SK-N-SH (cell line): ENCODE results near the gene TMSB10. TPM values are rescaled to one million over a fixed set of nuclear protein-coding genes. Genes with fewer than 3 reads are reported as not detected.

Source experiments
- CTCF ChIA-PET: fragments of 300-600, 350-600 bp; formaldehyde crosslinking; extraction: SDS; loops from one replicate; lab custom pipeline; 2021; lab: Yijun Ruan, JAX
- POLR2A ChIA-PET: fragments of 350-600 bp; sonication (Branson Sonifier 250); formaldehyde crosslinking; extraction: SDS; loops from one replicate; lab custom pipeline; 2020; ENCODE audit warnings: antibody characterized with exemption, inconsistent platforms; lab: Yijun Ruan, JAX
- DNase-seq: peaks from one replicate; pipeline ENCODE4 v3.0.0; 2012
- H2AFZ ChIP-seq: fragments of 200-600 bp; sonication (generic); 2 replicates; pipeline ENCODE4 v1.8.1; 2016; ENCODE audit warnings: antibody characterized with exemption, mild to moderate bottlenecking, low read depth
- H3F3A ChIP-seq: fragments of 200-600 bp; sonication (generic); replicated peaks from 2 replicates; pipeline ENCODE3; 2016; ENCODE audit warnings: antibody characterized with exemption, mild to moderate bottlenecking; ENCODE audit not compliant: insufficient read depth
- H3K27ac ChIP-seq, 2 experiments: fragments of 200-500 bp in 1 of 2; fragments of 200-600 bp in 1 of 2; sonication (Bioruptor generic) in 1 of 2; sonication (generic), shearing (Covaris generic) in 1 of 2; 2 replicates each; pipeline versions ENCODE4 v1.5.1 to v1.6.1; 2014 to 2016; ENCODE audit warnings: low read depth in 2 of 2, inconsistent platforms in 1 of 2, low read length in 1 of 2, mild to moderate bottlenecking in 1 of 2, mixed read lengths in 1 of 2
- H3K27me3 ChIP-seq: fragments of 200-600 bp; sonication (generic), shearing (Covaris generic); 2 replicates; pipeline ENCODE4 v1.6.1; 2016; ENCODE audit warnings: mixed run types; ENCODE audit not compliant: insufficient read depth
- H3K36me3 ChIP-seq, 2 experiments: fragments of 200-500 bp in 1 of 2; fragments of 200-600 bp in 1 of 2; sonication (Bioruptor generic) in 1 of 2; sonication (generic) in 1 of 2; replicated peaks in 1 of 2; 2 replicates each; pipeline versions ENCODE3 to v1.5.1; 2014 to 2016; ENCODE audit warnings: low read length in 1 of 2, mild to moderate bottlenecking in 1 of 2; ENCODE audit not compliant: insufficient read depth in 2 of 2, control insufficient read depth in 1 of 2
- H3K4me1 ChIP-seq, 2 experiments: fragments of 200-500 bp in 1 of 2; fragments of 200-600 bp in 1 of 2; sonication (Bioruptor generic) in 1 of 2; sonication (generic), shearing (Covaris generic) in 1 of 2; 2 replicates each; pipeline versions ENCODE4 v1.5.1 to v1.6.1; 2014 to 2016; ENCODE audit warnings: low read depth in 1 of 2, low read length in 1 of 2, mixed run types in 1 of 2; ENCODE audit not compliant: insufficient read depth in 2 of 2, control insufficient read depth in 1 of 2
- H3K4me2 ChIP-seq: fragments of 200-600 bp; sonication (generic), shearing (Covaris generic); 2 replicates; pipeline ENCODE4 v1.6.1; 2017; ENCODE audit warnings: mixed run types
- H3K4me3 ChIP-seq, 2 experiments: fragments of 200-500 bp in 1 of 2; fragments of 200-600 bp in 1 of 2; sonication (Bioruptor generic) in 1 of 2; sonication (generic), shearing (Covaris generic) in 1 of 2; 2 replicates each; pipeline versions ENCODE4 v1.5.1 to v1.8.1; 2014 to 2016; ENCODE audit warnings: low read depth in 2 of 2, inconsistent platforms in 1 of 2, low read length in 1 of 2, mild to moderate bottlenecking in 1 of 2, mixed read lengths in 1 of 2, moderate library complexity in 1 of 2
- H3K79me2 ChIP-seq: fragments of 200-600 bp; sonication (generic); 2 replicates; pipeline ENCODE4 v1.8.1; 2017; ENCODE audit warnings: mild to moderate bottlenecking; ENCODE audit not compliant: insufficient read depth
- H3K9ac ChIP-seq: fragments of 200-600 bp; sonication (generic); 2 replicates; pipeline ENCODE4 v1.6.1; 2017; ENCODE audit warnings: mixed run types
- H3K9me2 ChIP-seq: fragments of 200-600 bp; sonication (generic); 2 replicates; pipeline ENCODE4 v1.6.1; 2017; ENCODE audit warnings: mixed run types
- H3K9me3 ChIP-seq: fragments of 200-600 bp; sonication (generic); 2 replicates; pipeline ENCODE4 v1.6.1; 2017; ENCODE audit warnings: mixed run types, mild to moderate bottlenecking, moderate library complexity
- H4K20me1 ChIP-seq: fragments of 200-600 bp; sonication (generic); 2 replicates; pipeline ENCODE4 v1.6.1; 2017; ENCODE audit warnings: mild to moderate bottlenecking, mixed run types; ENCODE audit not compliant: insufficient read depth
- CHD2 ChIP-seq: fragments of 150-350 bp; IDR thresholded peaks from 2 replicates; pipeline ENCODE4 v1.6.1; 2018; ENCODE audit warnings: low read length; ENCODE audit not compliant: partially characterized antibody
- ELF1 ChIP-seq: IDR thresholded peaks from 2 replicates; pipeline ENCODE4 v1.4.0; 2012
- EP300 ChIP-seq, 2 experiments: IDR thresholded peaks; 2 replicates each; pipeline versions ENCODE4 v1.4.0 to v1.6.1; 2012; ENCODE audit warnings: borderline replicate concordance in 1 of 2, low read depth in 1 of 2, low read length in 1 of 2
- EZH2phosphoT487 ChIP-seq: fragments of 200-600 bp; sonication (generic); IDR thresholded peaks from 2 replicates; pipeline ENCODE4 v1.6.1; 2017; ENCODE audit warnings: low read depth, mixed run types, mild to moderate bottlenecking, antibody characterized with exemption, moderate library complexity, borderline replicate concordance
- FOXM1 ChIP-seq: IDR thresholded peaks from 2 replicates; pipeline ENCODE4 v1.4.0; 2012; ENCODE audit warnings: low read depth, mild to moderate bottlenecking
- GABPA ChIP-seq: IDR thresholded peaks from 2 replicates; pipeline ENCODE4 v1.4.0; 2012; ENCODE audit warnings: low read depth, mild to moderate bottlenecking
- GATA2 ChIP-seq: sonication (generic); formaldehyde crosslinking; IDR thresholded peaks from 2 replicates; pipeline ENCODE4 v1.5.0; 2020; ENCODE audit warnings: mild to moderate bottlenecking, missing genetic modification reagents
- MXI1 ChIP-seq: IDR thresholded peaks from 2 replicates; pipeline ENCODE4 v1.6.1; 2012; ENCODE audit warnings: mild to moderate bottlenecking, low read depth, low read length, improper control_type of control experiment
- NRF1 ChIP-seq: IDR thresholded peaks from 2 replicates; pipeline ENCODE4 v1.6.1; 2012; ENCODE audit warnings: low read depth, mild to moderate bottlenecking, low read length
- RAD21 ChIP-seq: IDR thresholded peaks from 2 replicates; pipeline ENCODE4 v1.6.1; 2012; ENCODE audit warnings: mild to moderate bottlenecking, low read length
- SIN3A ChIP-seq: IDR thresholded peaks from 2 replicates; pipeline ENCODE4 v1.6.1; 2012; ENCODE audit warnings: low read depth, mild to moderate bottlenecking, low read length, moderate library complexity, borderline replicate concordance
- SMC3 ChIP-seq: IDR thresholded peaks from 2 replicates; pipeline ENCODE4 v1.6.1; 2012; ENCODE audit warnings: low read depth, low read length, improper control_type of control experiment
- WGBS: methylation state at CpG from one replicate; pipeline ENCODE4 v1.1.6; 2017; ENCODE audit warnings: low lambda C conversion rate; 5-methylcytosine and 5-hydroxymethylcytosine counted together
- polyA plus RNA-seq, 3 experiments: library from polyadenylated mRNA; depleted of rRNA; stranded (reverse); fragments of >200 nt; gene quantifications; 2 replicates each; pipeline ENCODE4 v1.2.3, GENCODE V29; 2012
- TF ChIP-seq, protein P1 (sequence below): IDR thresholded peaks from 2 replicates; pipeline ENCODE4; 2012
- TF ChIP-seq, protein P2 (sequence below): IDR thresholded peaks from 2 replicates; pipeline ENCODE4 v1.4.0; 2012; ENCODE audit warnings: low read depth, borderline replicate concordance
- TF ChIP-seq, protein P3 (sequence below): IDR thresholded peaks from 2 replicates; pipeline ENCODE4 v1.4.0; 2012; ENCODE audit warnings: low read depth, borderline replicate concordance
- TF ChIP-seq, protein P4 (sequence below): fragments of 150-350 bp; IDR thresholded peaks from 2 replicates; pipeline ENCODE4 v1.6.1; 2016; ENCODE audit warnings: mild to moderate bottlenecking, low read depth, low read length
- TF ChIP-seq, protein P5 (sequence below): IDR thresholded peaks from 2 replicates; pipeline ENCODE4 v1.4.0; 2012; ENCODE audit warnings: low read depth
- TF ChIP-seq, protein P6 (sequence below): IDR thresholded peaks from 2 replicates; pipeline ENCODE4 v1.6.1; 2012; ENCODE audit warnings: mild to moderate bottlenecking, low read depth, low read length, moderate library complexity
- TF ChIP-seq, protein P7 (sequence below): fragments of 200-600 bp; sonication (generic); IDR thresholded peaks from 2 replicates; pipeline ENCODE4 v1.6.1; 2017; ENCODE audit warnings: antibody characterized with exemption, mild to moderate bottlenecking, moderate library complexity

TMSB10 gene
- polyA plus RNA-seq, 1 of the 3 experiments (the other 2 are of a cell fraction) = 7,920 TPM

DNA sequence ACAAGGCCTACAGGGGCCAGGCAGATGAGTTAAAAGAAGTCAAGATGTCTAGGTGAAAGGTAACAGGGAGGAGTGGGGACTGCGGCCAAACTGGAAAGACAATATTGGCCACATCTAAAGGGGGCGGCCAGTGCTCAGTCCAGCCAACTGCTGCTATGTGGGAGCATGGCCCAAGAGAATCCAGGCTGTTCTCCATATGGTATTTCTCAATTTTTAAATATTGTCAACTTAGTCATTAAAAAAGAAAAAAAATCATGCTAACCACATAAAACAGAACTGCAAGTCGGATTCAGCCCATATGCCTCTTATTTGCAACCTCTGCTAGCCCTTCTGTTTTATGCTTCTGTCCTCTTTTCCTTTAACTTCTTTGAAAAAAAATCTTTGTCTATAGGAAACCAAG, 39.3 kb upstream of the TMSB10 start:
- no peaks in the 10 kb centered on the region for H3K79me2 ChIP-seq
- WGBS = 28% methylated on average over 3 of the region's 3 CpGs
- H3K36me3 ChIP-seq = no peaks in the 10 kb centered on the region
- no peaks in the 10 kb centered on the region for H3K9me3 ChIP-seq
- no peaks in the 10 kb centered on the region for H3K9me2 ChIP-seq
- no peaks in the 10 kb centered on the region for H4K20me1 ChIP-seq
- H2AFZ ChIP-seq = no peak overlapping the region
- peaks cover 16% of the 10 kb centered on the region; the same call in 1 of the 2 replicates for H3K27me3 ChIP-seq
- no peaks in the 10 kb centered on the region for H3F3A ChIP-seq
- no peak for DNase-seq
- no peak for TF ChIP-seq GATA2 (CRISPR knock-in tag)
- TF ChIP-seq MXI1 = no peak
- TF ChIP-seq, protein P1, sequence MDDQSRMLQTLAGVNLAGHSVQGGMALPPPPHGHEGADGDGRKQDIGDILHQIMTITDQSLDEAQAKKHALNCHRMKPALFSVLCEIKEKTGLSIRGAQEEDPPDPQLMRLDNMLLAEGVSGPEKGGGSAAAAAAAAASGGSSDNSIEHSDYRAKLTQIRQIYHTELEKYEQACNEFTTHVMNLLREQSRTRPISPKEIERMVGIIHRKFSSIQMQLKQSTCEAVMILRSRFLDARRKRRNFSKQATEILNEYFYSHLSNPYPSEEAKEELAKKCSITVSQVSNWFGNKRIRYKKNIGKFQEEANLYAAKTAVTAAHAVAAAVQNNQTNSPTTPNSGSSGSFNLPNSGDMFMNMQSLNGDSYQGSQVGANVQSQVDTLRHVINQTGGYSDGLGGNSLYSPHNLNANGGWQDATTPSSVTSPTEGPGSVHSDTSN = no peak
- no peak for TF ChIP-seq NRF1
- no peak for TF ChIP-seq RAD21
- no peak for TF ChIP-seq SIN3A
- TF ChIP-seq, protein P2, sequence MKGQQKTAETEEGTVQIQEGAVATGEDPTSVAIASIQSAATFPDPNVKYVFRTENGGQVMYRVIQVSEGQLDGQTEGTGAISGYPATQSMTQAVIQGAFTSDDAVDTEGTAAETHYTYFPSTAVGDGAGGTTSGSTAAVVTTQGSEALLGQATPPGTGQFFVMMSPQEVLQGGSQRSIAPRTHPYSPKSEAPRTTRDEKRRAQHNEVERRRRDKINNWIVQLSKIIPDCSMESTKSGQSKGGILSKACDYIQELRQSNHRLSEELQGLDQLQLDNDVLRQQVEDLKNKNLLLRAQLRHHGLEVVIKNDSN = no peak
- TF ChIP-seq ELF1 = no peak
- TF ChIP-seq, protein P3, sequence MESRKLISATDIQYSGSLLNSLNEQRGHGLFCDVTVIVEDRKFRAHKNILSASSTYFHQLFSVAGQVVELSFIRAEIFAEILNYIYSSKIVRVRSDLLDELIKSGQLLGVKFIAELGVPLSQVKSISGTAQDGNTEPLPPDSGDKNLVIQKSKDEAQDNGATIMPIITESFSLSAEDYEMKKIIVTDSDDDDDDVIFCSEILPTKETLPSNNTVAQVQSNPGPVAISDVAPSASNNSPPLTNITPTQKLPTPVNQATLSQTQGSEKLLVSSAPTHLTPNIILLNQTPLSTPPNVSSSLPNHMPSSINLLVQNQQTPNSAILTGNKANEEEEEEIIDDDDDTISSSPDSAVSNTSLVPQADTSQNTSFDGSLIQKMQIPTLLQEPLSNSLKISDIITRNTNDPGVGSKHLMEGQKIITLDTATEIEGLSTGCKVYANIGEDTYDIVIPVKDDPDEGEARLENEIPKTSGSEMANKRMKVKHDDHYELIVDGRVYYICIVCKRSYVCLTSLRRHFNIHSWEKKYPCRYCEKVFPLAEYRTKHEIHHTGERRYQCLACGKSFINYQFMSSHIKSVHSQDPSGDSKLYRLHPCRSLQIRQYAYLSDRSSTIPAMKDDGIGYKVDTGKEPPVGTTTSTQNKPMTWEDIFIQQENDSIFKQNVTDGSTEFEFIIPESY = no peak
- TF ChIP-seq EZH2phosphoT487 = no peak
- no peak for TF ChIP-seq SMC3
- TF ChIP-seq, protein P4, sequence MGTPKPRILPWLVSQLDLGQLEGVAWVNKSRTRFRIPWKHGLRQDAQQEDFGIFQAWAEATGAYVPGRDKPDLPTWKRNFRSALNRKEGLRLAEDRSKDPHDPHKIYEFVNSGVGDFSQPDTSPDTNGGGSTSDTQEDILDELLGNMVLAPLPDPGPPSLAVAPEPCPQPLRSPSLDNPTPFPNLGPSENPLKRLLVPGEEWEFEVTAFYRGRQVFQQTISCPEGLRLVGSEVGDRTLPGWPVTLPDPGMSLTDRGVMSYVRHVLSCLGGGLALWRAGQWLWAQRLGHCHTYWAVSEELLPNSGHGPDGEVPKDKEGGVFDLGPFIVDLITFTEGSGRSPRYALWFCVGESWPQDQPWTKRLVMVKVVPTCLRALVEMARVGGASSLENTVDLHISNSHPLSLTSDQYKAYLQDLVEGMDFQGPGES = no peak
- no peak for TF ChIP-seq EP300 (IDR thresholded peaks at IDR 0.05; ENCODE audit: borderline replicate concordance in 1 of 2, low read depth in 1 of 2, low read length in 1 of 2)
- no peak for TF ChIP-seq CHD2
- TF ChIP-seq, protein P5, sequence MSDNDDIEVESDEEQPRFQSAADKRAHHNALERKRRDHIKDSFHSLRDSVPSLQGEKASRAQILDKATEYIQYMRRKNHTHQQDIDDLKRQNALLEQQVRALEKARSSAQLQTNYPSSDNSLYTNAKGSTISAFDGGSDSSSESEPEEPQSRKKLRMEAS = no peak
- no peak for TF ChIP-seq GABPA
- TF ChIP-seq, protein P6, sequence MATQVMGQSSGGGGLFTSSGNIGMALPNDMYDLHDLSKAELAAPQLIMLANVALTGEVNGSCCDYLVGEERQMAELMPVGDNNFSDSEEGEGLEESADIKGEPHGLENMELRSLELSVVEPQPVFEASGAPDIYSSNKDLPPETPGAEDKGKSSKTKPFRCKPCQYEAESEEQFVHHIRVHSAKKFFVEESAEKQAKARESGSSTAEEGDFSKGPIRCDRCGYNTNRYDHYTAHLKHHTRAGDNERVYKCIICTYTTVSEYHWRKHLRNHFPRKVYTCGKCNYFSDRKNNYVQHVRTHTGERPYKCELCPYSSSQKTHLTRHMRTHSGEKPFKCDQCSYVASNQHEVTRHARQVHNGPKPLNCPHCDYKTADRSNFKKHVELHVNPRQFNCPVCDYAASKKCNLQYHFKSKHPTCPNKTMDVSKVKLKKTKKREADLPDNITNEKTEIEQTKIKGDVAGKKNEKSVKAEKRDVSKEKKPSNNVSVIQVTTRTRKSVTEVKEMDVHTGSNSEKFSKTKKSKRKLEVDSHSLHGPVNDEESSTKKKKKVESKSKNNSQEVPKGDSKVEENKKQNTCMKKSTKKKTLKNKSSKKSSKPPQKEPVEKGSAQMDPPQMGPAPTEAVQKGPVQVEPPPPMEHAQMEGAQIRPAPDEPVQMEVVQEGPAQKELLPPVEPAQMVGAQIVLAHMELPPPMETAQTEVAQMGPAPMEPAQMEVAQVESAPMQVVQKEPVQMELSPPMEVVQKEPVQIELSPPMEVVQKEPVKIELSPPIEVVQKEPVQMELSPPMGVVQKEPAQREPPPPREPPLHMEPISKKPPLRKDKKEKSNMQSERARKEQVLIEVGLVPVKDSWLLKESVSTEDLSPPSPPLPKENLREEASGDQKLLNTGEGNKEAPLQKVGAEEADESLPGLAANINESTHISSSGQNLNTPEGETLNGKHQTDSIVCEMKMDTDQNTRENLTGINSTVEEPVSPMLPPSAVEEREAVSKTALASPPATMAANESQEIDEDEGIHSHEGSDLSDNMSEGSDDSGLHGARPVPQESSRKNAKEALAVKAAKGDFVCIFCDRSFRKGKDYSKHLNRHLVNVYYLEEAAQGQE = no peak
- TF ChIP-seq, protein P7, sequence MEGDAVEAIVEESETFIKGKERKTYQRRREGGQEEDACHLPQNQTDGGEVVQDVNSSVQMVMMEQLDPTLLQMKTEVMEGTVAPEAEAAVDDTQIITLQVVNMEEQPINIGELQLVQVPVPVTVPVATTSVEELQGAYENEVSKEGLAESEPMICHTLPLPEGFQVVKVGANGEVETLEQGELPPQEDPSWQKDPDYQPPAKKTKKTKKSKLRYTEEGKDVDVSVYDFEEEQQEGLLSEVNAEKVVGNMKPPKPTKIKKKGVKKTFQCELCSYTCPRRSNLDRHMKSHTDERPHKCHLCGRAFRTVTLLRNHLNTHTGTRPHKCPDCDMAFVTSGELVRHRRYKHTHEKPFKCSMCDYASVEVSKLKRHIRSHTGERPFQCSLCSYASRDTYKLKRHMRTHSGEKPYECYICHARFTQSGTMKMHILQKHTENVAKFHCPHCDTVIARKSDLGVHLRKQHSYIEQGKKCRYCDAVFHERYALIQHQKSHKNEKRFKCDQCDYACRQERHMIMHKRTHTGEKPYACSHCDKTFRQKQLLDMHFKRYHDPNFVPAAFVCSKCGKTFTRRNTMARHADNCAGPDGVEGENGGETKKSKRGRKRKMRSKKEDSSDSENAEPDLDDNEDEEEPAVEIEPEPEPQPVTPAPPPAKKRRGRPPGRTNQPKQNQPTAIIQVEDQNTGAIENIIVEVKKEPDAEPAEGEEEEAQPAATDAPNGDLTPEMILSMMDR = no peak
- TF ChIP-seq FOXM1 = no peak
- H3K4me2 ChIP-seq = no peak overlapping the region
- CTCF ChIA-PET = interaction anchor here (1.1 to 1.5 kb wide), 2 partner anchors 15 to 16 kb away, joined by 3 read pairs; no protein-coding TSS in a partner anchor
- POLR2A ChIA-PET = no interaction called here
- no peak overlapping the region for H3K27ac ChIP-seq
- H3K4me1 ChIP-seq = no peaks in the 10 kb centered on the region
- no peak overlapping the region for H3K4me3 ChIP-seq
- no peak overlapping the region for H3K9ac ChIP-seq
